Activated CD4-positive, alpha-beta memory T cell treated with anti-CD3 and anti-CD28 coated beads for 36 hours (primary cell): ENCODE results near the gene CHD9. TPM values are rescaled to one million over a fixed set of nuclear protein-coding genes. Genes with fewer than 3 reads are reported as not detected.
"Not testable (repeated sequence)": the region's sequence is repeated elsewhere in the genome, so short reads cannot be mapped to it uniquely, and the experiment has no call there.

Source experiments
- CTCF ChIA-PET: fragments of 350-600 bp; sonication (Branson Sonifier 250); formaldehyde crosslinking; loops from one replicate; lab custom pipeline; 2021; ENCODE audit warnings: antibody characterized with exemption, inconsistent platforms; lab: Charles Lee
- POLR2A ChIA-PET: fragments of 350-600 bp; sonication (Branson Sonifier 250); formaldehyde crosslinking; loops from one replicate; lab custom pipeline; 2021; ENCODE audit warnings: antibody characterized with exemption; lab: Charles Lee
- DNase-seq: peaks from one replicate; pipeline ENCODE4 v3.0.0-alpha.2; 2020
- H3K27ac Mint-ChIP-seq: one replicate; pipeline ENCODE4 v1.8.0; 2021; ENCODE audit warnings: mixed read lengths
- H3K27me3 Mint-ChIP-seq: one replicate; pipeline ENCODE4 v1.8.0; 2021; ENCODE audit warnings: mixed read lengths
- H3K36me3 Mint-ChIP-seq: one replicate; pipeline ENCODE4 v1.8.0; 2021; ENCODE audit warnings: mixed read lengths
- H3K4me1 Mint-ChIP-seq: one replicate; pipeline ENCODE4 v1.8.0; 2021; ENCODE audit warnings: low read depth, mixed read lengths
- H3K4me3 Mint-ChIP-seq: one replicate; pipeline ENCODE4 v1.8.0; 2021; ENCODE audit warnings: mild to moderate bottlenecking, mixed read lengths
- H3K9me3 Mint-ChIP-seq: one replicate; pipeline ENCODE4 v1.8.0; 2021; ENCODE audit warnings: mixed read lengths
- intact Hi-C: fragments of 100-400 bp; cut with micrococcal nuclease; formaldehyde crosslinking; loops from one replicate; pipeline ENCODE4 v1.15.1; 2023
- total RNA-seq, 2 experiments: library from RNA; stranded (reverse); gene quantifications; one replicate each; pipeline ENCODE4 v1.2.3, GENCODE V29; 2021

The CHD9 gene
- total RNA-seq, 2 experiments from 2014 or later = 15.0 to 15.5 TPM

DNA sequence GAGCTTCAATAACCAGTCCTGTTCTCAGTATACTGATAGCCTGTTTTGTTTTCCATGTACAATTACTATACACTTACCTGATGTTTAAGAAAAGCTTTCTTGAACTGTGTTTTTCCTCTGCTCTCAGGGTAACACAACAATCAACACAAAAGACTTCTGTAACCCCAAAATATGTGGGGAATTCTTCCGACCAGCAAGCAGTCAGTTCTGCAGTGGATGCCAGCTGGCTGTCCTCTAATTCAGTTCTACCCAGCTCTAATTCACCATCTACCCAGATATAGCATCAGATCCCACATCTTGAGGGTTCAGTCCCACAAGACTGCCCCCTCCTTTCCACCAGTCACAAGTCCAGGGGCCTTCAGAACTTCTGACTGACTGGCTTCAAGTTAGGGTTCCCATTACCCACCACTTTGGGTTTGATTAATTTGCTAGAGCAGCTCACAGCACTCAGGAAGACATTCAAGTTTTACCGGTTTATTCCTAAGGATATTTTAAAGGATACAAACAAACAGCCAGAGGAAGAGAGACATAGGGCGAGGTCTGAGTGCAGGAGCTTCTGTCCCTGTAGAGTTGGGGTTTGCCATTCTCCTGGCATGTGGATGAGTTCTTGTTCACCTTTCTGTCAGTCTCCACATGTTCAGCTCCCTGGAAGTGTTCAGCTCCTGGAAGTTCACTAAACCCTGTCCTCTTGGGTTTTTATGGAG is 178.2 kb downstream of the CHD9 start:
- H3K4me1 Mint-ChIP-seq = no peaks in the 10 kb centered on the region
- H3K4me3 Mint-ChIP-seq = no peak overlapping the region
- ChIA-PET CTCF (no interaction called here), POLR2A (no interaction called here)
- no peaks in the 10 kb centered on the region for H3K9me3 Mint-ChIP-seq
- no peak overlapping the region for H3K27ac Mint-ChIP-seq
- no peaks in the 10 kb centered on the region for H3K27me3 Mint-ChIP-seq
- DNase-seq = no peak
- H3K36me3 Mint-ChIP-seq = peaks cover 25% of the 10 kb centered on the region
- intact Hi-C loops = no loop called here

DNA sequence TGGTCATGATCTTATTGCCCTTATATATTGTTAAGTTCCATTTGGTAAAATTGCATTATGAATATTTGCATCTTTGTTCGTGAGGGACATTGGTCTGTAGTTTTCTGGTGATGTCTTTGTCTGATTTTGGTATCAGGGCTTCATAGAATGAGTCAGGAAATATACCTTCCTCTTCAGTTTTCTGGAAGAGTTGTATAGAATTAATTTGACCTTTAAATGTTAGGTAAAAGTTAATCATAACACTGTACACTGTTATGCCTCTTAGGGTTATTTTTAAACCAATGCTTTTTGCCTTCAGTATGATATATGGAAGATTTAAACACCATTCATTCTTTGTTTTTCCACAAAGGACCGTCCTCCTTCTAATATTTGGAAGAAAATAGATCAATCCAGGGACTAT is 180.0 kb downstream of the CHD9 start:
- peaks cover 26% of the 10 kb centered on the region for H3K36me3 Mint-ChIP-seq
- intact Hi-C loops = no loop called here
- POLR2A ChIA-PET = no interaction called here

DNA sequence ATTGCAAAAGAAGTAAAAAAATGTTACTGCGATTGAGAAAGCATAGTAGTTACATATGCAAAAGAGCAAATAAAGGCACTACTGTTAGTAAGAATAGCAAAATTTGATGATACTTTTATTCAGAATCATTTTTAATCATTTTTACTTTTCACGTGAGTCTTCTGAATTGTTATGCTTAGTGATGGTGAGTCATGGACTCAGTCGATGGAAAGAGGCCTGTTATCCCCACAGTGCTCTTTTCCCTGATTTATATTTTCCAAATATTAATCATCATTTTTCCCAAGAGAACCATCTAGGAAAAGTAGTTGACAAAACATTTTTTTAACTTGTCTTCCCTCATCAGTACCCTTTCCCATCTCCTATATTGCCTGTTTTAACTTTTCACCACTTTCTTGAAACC is 181.1 kb downstream of the CHD9 start:
- Mint-ChIP-seq H3K36me3 (peaks cover 19% of the 10 kb centered on the region), H3K4me3 (no peak overlapping the region), H3K4me1 (no peaks in the 10 kb centered on the region), H3K27ac (no peak overlapping the region), H3K9me3 (no peaks in the 10 kb centered on the region), H3K27me3 (no peaks in the 10 kb centered on the region)
- ChIA-PET CTCF (no interaction called here), POLR2A (no interaction called here)
- intact Hi-C loops = no loop called here
- DNase-seq = no peak

More for the DNA sequence above, 180.0 kb downstream of the CHD9 start:
- CTCF ChIA-PET = no interaction called here
- Mint-ChIP-seq H3K9me3 (no peaks in the 10 kb centered on the region), H3K27ac (no peak overlapping the region), H3K27me3 (no peaks in the 10 kb centered on the region), H3K4me3 (no peak overlapping the region), H3K4me1 (no peaks in the 10 kb centered on the region)
- DNase-seq = no peak

DNA sequence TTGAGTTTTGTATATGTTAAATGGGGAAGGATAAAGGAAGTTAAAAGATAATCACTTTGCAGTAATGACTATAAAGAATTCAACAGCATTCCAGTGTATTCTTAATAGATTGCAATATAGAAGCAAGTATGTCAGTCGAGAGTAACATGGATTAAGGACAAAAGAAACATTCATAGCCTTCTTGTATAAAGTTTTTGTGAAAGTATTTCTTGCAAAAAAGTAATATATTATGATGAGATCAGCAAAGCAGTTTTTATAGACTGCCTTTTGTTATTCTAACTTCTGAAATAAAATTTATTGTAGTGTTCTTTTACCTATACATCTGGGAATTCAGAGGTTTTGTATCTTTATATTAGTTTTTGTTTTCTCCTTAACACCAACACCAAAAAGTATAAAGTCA is 194.5 kb downstream of the CHD9 start:
- ChIA-PET CTCF (no interaction called here), POLR2A (no interaction called here)
- H3K36me3 Mint-ChIP-seq = peaks cover 30% of the 10 kb centered on the region
- H3K27ac Mint-ChIP-seq = no peak overlapping the region
- DNase-seq = no peak
- H3K4me1 Mint-ChIP-seq = no peaks in the 10 kb centered on the region
- intact Hi-C loops = no loop called here
- H3K27me3 Mint-ChIP-seq = no peaks in the 10 kb centered on the region
- no peak overlapping the region for H3K4me3 Mint-ChIP-seq
- peaks cover 3% of the 10 kb centered on the region for H3K9me3 Mint-ChIP-seq

DNA sequence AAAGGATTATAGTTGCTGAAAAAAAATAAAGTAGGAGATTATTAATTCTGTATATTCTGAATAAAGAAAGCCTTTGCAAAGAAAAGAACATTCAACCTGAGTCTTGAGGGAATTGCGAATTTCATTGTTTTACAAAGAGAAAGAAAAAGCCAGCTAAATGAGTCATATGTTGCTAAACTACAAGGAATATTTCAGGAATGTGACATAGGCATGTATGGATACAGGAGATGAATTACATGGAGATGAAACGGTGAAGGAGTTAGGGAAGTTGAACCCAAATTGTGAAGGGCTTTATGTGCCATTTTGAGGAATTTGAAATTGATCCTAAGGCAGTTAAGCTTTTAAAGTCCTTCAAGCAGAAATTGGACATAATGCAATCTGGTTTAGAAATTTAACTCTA is 202.2 kb downstream of the CHD9 start:
- peaks cover 6% of the 10 kb centered on the region for H3K9me3 Mint-ChIP-seq
- H3K4me1 Mint-ChIP-seq = no peaks in the 10 kb centered on the region
- no peaks in the 10 kb centered on the region for H3K27me3 Mint-ChIP-seq
- no peak overlapping the region for H3K27ac Mint-ChIP-seq
- DNase-seq = no peak
- H3K4me3 Mint-ChIP-seq = no peak overlapping the region
- ChIA-PET CTCF (no interaction called here), POLR2A (no interaction called here)
- peaks cover 40% of the 10 kb centered on the region for H3K36me3 Mint-ChIP-seq
- intact Hi-C loops = no loop called here

DNA sequence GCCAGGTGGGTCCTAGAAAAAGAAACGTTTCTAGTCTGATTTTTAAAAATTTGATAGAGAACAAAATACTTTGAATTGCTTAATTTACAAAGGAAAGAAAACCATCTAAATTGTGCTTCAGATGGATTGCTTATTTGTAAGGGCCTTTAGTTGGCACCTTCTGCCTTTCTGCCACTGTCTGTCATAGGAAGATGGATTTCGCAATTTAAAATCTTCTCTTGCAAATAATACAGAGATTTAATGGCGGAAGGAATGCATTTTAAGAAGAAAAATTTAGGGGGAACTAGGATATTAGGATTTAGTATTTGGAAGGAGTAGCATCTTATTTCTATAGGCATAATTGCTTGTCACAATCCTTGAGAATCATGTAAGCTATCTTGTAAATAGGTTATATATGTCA is 204.0 kb downstream of the CHD9 start:
- Mint-ChIP-seq H3K4me1 (no peaks in the 10 kb centered on the region), H3K9me3 (peaks cover 6% of the 10 kb centered on the region), H3K27ac (no peak overlapping the region), H3K27me3 (no peaks in the 10 kb centered on the region), H3K4me3 (no peak overlapping the region), H3K36me3 (peaks cover 34% of the 10 kb centered on the region)
- ChIA-PET POLR2A (no interaction called here), CTCF (no interaction called here)
- intact Hi-C loops = no loop called here
- DNase-seq = no peak

DNA sequence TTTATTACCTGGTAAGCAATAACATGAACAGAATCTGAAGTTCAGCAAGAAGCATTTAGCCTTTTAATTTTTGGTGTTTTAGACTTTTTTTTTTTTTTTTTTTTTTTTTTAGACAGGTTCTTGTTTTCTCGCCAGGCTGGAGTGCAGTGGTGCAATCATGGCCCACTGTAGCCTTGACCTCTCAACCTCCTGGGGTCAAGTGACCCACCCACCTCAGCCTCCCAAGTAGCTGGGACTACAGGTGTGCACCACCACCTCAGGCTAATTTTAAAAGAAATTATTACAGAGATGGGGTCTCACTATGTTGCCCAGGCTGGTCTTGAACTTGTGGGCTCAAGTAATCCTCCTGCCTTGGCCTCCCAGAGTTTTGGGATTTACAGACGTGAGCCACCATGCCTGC is 206.5 kb downstream of the CHD9 start:
- peaks cover 6% of the 10 kb centered on the region for H3K9me3 Mint-ChIP-seq
- no peaks in the 10 kb centered on the region for H3K4me1 Mint-ChIP-seq
- H3K36me3 Mint-ChIP-seq = peaks cover 28% of the 10 kb centered on the region
- ChIA-PET CTCF (no interaction called here), POLR2A (no interaction called here)
- H3K4me3 Mint-ChIP-seq = no peak overlapping the region
- no peak overlapping the region for H3K27ac Mint-ChIP-seq
- H3K27me3 Mint-ChIP-seq = no peaks in the 10 kb centered on the region
- intact Hi-C loops = no loop called here
- no peak for DNase-seq

DNA sequence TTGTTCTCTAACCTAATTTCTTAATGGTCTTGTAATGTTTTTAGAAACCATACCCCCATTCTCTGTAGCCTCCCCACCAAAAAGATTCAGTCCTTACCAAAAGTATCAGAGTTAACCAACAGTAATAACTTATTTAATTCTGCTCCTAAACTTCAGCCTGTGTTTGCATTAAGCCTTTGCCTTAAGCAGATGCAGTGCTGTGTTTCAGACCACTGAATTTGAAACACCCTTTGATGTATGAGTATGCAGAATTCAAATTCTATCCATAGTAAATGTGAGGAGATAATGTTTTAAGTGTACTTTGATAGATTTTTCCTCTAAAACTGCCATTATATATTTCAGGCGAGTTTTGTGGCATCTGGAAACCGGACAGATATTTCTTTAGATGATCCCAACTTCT is 207.9 kb downstream of the CHD9 start:
- H3K4me1 Mint-ChIP-seq = no peaks in the 10 kb centered on the region
- H3K36me3 Mint-ChIP-seq = peaks cover 20% of the 10 kb centered on the region
- DNase-seq = no peak
- POLR2A ChIA-PET = no interaction called here
- H3K27ac Mint-ChIP-seq = no peak overlapping the region
- H3K27me3 Mint-ChIP-seq = no peaks in the 10 kb centered on the region
- intact Hi-C loops = no loop called here
- CTCF ChIA-PET = no interaction called here
- H3K9me3 Mint-ChIP-seq = peaks cover 6% of the 10 kb centered on the region
- no peak overlapping the region for H3K4me3 Mint-ChIP-seq

DNA sequence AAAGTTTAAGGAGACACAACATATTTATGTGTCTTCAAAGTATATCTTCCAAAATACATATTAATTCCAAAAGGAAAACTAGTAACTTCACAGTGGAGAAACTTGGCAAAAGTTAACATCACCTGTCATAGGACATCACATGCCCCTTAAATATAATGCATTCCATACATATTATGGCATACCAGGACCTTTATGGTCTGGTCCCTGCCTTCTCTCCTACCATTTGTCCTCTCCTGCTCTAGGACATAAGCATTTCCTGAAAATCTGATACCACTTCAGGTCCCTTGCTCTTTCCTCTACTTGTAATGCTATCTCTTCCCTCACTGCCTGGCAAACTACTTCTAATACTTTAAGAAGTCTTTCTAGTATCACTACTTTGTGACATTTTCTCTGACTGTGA is 211.4 kb downstream of the CHD9 start:
- intact Hi-C loops = no loop called here
- H3K27ac Mint-ChIP-seq = no peak overlapping the region
- POLR2A ChIA-PET = no interaction called here

DNA sequence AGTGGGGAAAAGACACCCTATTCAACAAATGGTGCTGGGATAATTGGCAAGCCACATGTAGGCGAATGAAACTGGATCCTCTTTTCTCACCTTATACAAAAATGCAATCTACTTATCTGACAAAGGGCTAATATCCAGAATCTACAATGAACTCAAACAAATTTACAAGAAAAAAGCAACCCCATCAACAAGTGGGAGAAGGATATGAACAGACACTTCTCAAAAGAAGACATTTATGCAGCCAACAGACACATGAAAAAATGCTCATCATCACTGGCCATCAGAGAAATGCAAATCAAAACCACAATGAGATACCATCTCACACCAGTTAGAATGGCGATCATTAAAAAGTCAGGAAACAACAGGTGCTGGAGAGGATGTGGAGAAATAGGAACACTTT is 223.7 kb downstream of the CHD9 start:
- peaks cover 15% of the 10 kb centered on the region for H3K36me3 Mint-ChIP-seq
- H3K4me1 Mint-ChIP-seq, H3K9me3 Mint-ChIP-seq, H3K27ac Mint-ChIP-seq, DNase-seq, intact Hi-C loops, H3K4me3 Mint-ChIP-seq, H3K27me3 Mint-ChIP-seq, POLR2A ChIA-PET, CTCF ChIA-PET: not testable (repeated sequence)

More for the DNA sequence above, 211.4 kb downstream of the CHD9 start:
- no peak for DNase-seq
- no peaks in the 10 kb centered on the region for H3K4me1 Mint-ChIP-seq
- H3K36me3 Mint-ChIP-seq = peaks cover 4% of the 10 kb centered on the region
- H3K9me3 Mint-ChIP-seq = no peaks in the 10 kb centered on the region
- CTCF ChIA-PET = no interaction called here
- no peak overlapping the region for H3K4me3 Mint-ChIP-seq
- no peaks in the 10 kb centered on the region for H3K27me3 Mint-ChIP-seq

DNA sequence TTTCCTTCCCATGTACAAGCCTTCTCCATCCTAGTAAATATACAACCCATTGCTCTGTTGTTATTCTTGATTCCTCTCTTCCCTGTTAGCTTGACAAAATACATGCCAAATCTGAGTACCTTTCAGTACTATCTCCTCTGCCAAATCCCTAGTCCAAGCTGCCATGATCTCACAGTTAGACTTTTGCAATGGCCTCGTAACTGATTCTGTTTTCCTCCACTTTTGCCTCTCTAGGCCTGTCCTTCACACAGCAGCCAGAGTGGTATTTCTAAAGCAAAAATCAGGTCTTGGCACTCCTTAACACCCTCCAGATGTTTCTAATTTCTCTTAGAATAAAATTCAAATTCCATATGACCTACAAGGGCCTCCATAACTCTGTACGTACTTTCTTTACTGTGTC is 226.5 kb downstream of the CHD9 start:
- Mint-ChIP-seq H3K27ac (no peak overlapping the region), H3K9me3 (peaks cover 2% of the 10 kb centered on the region)
- CTCF ChIA-PET = interaction anchor here (1.0 kb wide), 2 partner anchors 225 to 227 kb away, joined by 3 to 4 read pairs; partner anchors contain the start of gene CHD9

DNA sequence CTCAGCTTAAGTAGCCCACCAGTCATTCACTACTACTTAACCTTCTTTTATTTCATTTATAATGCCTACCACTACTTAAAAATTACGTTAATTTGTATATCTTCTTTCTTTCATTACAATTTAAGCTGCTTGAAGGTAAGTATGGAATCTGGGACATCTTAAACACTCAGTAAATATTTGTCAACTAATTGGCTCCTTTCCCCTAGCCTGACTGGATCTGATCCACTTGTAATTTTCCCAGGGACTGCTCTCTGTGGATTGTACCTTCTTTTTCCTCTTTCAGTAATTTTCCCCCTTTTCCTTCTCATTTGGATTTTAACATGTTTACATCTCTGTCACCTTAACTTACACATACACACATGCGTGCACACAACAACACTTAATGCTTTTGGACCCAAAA is 227.1 kb downstream of the CHD9 start:
- Mint-ChIP-seq H3K36me3 (peaks cover 9% of the 10 kb centered on the region), H3K9me3 (peaks cover 2% of the 10 kb centered on the region)
- POLR2A ChIA-PET = no interaction called here

More for the DNA sequence above, 226.5 kb downstream of the CHD9 start:
- DNase-seq = no peak
- no peaks in the 10 kb centered on the region for H3K27me3 Mint-ChIP-seq
- H3K4me3 Mint-ChIP-seq = no peak overlapping the region
- H3K36me3 Mint-ChIP-seq = peaks cover 9% of the 10 kb centered on the region
- intact Hi-C loops = loop anchor here (10.0 kb wide), 2 partner anchors 146 to 224 kb away; partner anchors contain the start of gene AKTIP
- H3K4me1 Mint-ChIP-seq = no peaks in the 10 kb centered on the region
- POLR2A ChIA-PET = no interaction called here

DNA sequence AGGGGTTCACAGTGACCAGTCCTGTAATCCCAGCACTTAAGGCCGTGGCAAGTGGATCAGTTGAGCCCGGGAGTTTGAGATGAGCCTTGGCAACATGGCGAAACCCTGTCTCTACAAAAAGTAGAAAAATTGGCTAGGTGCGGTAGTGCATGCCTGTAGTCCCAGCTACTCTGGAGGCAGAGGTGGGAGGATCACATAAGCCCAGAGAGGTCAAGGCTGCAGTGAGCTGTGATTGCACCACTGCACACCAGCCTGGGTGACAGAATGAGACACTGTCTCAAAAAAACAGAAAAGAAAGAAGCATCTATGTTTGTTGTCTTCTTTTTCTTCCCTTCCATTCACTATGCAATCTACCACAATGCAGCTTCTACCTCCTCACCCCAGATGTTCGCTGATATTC is 227.5 kb downstream of the CHD9 start:
- POLR2A ChIA-PET = no interaction called here
- Mint-ChIP-seq H3K4me1 (no peaks in the 10 kb centered on the region), H3K36me3 (peaks cover 9% of the 10 kb centered on the region), H3K4me3 (no peak overlapping the region), H3K27ac (no peak overlapping the region), H3K9me3 (peaks cover 2% of the 10 kb centered on the region), H3K27me3 (no peaks in the 10 kb centered on the region)
- CTCF ChIA-PET = no interaction called here
- intact Hi-C loops = loop anchor here (10.0 kb wide), 2 partner anchors 148 to 222 kb away; partner anchors contain the start of gene AKTIP
- DNase-seq = no peak

More for the DNA sequence above, 227.1 kb downstream of the CHD9 start:
- DNase-seq = no peak
- intact Hi-C loops = loop anchor here (10.0 kb wide), 2 partner anchors 147 to 223 kb away; partner anchors contain the start of gene AKTIP
- Mint-ChIP-seq H3K27ac (no peak overlapping the region), H3K27me3 (no peaks in the 10 kb centered on the region), H3K4me3 (no peak overlapping the region), H3K4me1 (no peaks in the 10 kb centered on the region)
- CTCF ChIA-PET = interaction anchor here (1.0 kb wide), 2 partner anchors 226 to 227 kb away, joined by 3 to 4 read pairs; partner anchors contain the start of gene CHD9
